Measurements from ENCODE around the gene IRAK4.
"Not testable (repeated sequence)": the region's sequence is repeated elsewhere in the genome, so short reads cannot be mapped to it uniquely, and the experiment has no call there.

IRAK4 gene

DNA sequence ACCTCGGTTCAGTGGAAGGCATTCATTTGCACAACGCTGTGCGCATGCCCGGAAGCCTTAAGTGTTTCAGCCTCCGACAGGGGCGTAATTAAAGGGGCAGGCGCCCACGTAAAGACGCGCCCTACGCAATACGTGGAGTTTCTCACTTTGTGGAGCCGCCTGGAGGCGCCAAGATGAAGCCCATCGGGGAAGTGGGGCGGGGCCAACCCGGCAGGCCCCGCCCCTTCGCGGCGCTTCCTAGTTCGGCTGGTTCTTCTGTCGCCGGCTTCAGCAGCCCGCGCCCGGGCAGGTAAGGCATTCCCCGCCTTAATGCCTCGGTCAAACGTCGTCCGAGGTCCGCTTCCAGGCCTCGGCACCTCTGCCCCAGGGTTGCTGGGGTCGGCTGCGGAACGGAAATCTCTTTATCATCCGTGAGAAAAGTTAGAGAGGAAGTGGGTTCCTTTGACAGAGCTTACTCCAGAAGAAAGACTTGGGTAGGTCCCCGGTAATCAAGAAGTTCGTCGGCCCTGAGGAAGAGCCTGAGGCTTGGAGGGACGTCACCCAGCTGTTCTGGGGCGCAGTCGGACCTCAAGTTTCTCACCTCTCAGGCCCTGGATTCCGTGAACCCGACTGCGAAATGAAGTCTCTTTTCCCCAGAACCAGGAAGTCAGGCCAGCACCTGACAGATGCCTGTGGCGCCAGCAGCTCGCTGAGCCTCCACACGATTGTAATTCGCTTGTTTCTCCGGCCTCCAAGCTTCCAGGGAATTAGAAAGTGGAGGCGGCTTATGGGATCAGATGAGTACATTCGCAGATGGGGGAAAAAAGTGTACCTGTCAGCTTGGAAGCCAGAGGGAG is at the start of gene IRAK4, which contains the start of gene PUS7L:
TSS of gene IRAK4 (plus strand) at position 224 of the 836 bp plus-strand sequence. CDS start 9,161 bp downstream, outside the sequence.
TSS of gene PUS7L (minus strand) at position 63 of the 836 bp plus-strand sequence. CDS start 3,545 bp downstream, outside the sequence.
- DNase-seq, result peak; percentile 96 to 97

DNA sequence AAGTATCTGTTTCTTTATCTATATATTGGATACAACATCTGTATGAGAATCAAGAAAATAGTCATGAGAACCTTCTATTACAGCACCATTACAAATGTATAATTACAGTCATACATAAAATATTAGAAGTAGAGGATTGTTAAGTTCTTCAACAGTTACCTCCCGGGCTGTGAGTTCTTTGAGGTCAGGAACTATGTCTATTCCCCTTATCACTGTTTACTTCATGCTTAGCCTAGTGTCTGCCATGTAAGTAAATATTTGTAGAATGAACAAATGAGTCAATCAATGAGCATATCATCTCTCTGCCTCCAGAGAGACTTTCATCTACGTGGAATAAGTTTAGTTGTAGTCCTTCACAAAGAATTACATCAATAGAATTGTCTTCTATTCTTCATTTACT is 47.4 kb upstream of the IRAK4 start:
- no peak for DNase-seq

DNA sequence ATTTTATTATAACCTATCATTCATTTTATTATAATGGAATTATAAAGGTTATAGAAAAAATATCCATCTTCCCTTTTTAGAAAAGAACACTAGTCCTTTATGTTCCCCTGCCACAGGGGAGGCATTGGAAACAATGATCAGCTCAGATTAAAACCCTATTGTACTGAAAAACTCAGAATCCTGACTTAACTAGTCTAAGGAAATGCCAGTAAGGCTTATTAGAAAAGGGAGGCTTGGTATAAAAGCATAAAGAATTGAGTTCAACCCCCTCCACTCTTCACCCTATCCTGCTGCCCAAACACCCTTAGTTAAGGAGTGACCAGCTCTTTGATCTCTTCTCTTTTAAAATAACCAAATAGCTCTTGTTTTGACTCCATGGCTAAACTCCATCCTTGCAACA is 36.1 kb upstream of the IRAK4 start:
- DNase-seq, result no peak

DNA sequence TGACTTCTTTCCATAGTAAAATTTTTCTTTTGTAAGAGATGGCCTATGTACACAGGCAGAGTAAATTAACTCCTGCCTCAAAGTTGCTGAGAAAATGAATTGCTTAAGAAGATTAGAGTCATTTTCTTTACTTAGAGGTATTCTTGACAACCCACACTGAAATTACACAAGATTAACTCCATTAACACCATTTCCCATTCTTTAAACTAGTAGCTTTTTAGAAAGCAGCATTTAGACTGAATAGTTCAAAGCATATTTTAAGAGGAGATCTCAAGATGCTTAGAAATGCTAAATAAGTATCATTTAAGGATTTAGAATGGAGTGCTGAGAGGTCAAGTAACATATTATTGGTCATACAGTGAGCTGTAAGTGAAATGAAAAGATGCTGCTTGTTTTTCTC is 35.6 kb upstream of the IRAK4 start:
- no peak for DNase-seq

DNA sequence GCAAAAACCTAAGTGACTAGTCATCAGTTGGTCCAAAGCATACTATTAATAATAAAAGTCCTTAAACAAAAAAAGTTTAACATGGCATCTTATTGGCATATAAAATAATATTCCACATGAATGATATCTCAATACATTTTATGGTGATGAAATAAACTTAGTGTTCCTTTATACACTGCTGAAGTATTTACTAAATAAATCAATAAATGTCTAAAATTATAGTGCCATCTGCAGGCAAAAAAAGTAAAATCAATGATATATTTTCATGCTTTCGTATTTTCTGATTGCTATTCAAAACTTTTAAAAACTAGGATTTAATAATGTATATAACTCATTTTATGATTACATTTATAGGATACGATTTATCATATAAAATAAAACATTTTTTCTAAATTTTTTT is 30.6 kb upstream of the IRAK4 start:
- no peak for DNase-seq

DNA sequence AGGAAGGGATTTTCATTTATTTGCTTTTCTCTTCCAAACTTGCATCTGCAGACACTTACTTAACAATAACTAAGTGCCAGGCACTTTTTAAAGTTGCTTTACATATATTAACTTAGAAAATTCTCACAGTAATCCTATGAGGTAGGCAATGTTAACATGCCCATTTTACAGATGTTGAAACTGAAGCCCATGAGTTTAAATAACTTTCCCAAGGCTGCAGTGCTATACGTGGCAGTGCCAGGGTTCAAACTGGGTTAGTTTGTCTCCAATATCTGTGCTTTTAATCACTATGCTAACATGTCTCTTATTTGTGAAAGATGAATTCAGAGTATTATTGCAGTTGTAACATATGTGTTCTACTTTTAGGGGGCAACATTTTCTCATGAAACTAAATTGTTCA is 30.1 kb upstream of the IRAK4 start:
- DNase-seq, result no peak

DNA sequence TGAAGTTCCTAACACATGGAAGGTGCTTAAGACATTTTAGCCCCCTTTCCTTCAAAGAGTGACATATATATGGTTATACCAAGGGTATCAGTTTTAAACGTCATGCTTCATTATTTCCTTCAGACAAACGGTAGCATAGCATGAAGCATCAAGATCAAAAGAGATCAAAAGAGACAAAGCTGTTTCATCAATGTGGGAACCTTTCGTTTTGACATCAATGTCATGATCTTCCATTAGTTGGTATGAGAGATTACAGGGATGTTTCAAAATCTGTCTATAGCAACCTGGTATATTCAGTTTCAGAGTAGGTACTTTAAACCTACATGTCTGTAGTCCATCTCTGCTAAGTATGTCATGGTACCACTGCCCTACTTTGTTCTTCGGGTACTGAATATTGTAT is 28.5 kb upstream of the IRAK4 start:
- DNase-seq, result no peak

DNA sequence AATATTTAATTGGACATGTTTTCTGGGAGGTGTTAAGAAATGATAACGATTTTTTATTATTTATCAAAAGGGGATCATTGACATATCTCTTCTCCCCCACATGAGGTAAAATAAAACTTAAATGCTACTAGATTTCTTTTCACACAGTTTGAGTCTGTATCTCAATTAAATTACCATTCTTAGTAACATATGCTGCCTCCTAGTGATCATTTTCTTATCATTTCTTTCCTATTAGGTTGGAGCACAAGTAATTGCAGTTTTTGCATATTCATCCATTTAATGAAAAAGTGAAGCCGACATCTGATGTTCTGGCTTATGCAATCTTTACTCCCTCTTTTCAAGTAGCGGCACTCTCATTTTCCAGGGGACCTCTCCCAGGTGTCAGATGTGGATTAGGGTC is 25.1 kb upstream of the IRAK4 start:
- DNase-seq, result no peak

DNA sequence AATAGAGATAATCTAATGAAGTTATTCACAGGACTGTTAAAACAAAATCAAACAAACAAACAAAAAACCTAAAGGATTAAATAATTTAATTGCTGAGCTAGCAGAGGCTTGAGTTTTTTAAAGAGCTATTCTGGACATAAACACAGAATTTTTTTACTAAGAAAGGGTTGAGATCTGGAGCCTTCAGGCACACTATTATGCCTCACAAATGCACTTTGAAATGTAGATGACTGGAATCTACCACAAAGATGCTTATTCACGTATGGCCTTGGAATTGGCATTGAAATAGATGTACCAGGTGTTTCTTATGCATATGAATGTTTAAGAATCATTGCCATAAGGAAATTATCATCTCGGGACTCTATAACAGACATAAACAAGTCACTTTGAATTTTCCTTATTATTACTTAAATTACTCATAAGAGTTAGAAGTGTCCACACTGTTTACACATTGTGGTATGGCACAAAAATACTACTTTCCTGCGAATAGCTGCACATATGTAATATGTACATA is 21.8 kb upstream of the IRAK4 start:
- no peak for DNase-seq

DNA sequence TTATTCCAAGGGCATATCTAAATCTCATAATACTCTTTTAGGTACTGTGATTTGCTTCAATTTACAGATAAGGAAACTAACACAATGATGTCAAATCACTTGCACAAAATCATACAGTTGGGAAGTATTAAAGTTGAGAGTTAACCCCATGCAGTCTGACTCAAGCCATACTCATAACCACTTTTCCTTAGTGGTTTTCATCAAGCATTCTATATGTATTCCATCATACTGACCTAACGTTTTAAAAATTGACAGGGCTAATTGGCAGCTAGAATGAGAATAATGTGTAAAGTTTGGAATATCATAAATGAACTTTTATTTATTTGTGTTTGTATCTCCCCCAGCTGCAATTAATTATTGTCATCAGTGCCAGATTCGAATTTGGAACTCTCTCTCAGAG is 21.1 kb upstream of the IRAK4 start:
- no peak for DNase-seq

DNA sequence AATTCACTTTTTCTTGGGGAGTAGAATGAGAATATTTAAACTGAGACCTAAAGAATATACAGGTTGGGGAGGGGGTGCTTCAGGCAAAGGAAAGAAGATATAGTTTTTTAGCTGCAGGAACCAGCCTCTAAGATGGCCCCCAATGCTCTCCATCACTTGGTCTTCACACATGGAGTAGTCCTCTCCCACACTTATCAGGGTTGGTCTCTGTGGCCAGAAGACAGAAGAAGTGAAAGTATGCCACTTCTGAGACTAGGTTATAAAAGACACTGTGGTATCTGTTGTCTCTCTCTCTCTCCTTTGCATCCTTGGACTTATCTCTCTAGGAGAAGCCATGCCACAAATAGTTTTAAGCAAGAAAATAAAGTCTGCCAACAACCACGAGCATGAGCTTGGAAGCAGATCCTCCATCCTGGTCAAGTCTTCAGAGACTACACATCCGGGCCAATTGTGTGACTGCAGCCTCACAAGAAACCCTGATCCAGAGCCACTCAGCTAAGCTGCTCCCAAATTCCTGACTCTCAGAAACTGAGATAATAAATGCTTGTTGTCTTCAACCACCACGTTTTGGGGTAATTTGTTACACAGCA is 18.1 kb upstream of the IRAK4 start:
- DNase-seq, result no peak

DNA sequence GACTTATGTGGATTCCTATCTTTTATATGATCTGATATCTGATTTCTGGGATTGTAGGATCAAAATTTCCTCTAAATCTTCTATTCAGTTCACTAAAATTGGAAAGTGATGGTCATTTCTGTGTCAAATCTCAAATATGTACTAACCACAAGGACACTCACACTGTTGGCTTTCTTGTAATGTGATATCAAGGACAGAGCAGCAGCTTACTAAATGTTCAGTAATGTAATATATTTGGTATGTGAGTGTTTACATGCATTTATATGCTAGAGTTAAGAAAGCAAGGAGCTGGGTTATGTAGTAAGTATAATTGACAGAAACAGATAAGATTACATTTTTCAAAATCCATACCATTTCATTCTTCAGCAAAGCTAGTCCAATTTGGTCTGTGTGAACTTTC is 16.6 kb upstream of the IRAK4 start:
- DNase-seq, result no peak

DNA sequence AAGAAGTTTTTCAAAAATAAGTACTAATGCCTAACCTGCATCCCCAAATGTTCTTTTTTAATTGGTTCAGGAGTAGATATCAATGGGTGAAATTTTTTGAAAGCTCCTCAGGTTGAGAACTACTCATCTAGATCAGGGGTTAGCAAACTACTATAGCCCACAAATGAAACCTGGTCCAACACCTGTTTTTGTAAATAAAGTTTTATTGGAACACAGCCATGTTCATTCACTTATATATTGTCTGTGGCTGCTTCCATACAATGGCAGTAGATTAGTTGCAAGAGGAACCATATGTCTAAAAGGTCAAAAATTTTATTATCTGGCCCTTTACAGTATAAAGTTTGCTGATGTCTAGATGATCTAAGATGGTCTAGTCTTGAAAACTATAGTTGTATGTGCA is 13.9 kb upstream of the IRAK4 start:
- no peak for DNase-seq

DNA sequence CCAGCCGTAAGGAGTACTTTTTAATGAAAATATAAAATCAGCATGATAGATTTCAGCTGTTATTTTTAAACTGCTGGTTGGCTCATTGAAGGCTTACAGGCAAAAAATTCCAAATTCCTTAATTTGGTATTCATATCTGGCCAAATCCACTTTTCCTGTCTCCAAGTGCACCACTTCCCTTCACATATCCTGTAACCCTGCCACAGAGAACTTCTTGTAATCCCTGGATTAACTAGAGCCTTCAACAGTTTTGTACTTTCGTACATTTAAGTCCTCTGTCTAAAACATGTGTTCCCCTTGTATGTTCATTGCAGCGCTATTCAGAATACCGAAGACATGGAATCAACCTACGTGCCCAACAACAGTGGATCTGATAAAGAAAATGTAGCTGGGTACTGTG is 9.7 kb upstream of the IRAK4 start:
- DNase-seq, result no peak

DNA sequence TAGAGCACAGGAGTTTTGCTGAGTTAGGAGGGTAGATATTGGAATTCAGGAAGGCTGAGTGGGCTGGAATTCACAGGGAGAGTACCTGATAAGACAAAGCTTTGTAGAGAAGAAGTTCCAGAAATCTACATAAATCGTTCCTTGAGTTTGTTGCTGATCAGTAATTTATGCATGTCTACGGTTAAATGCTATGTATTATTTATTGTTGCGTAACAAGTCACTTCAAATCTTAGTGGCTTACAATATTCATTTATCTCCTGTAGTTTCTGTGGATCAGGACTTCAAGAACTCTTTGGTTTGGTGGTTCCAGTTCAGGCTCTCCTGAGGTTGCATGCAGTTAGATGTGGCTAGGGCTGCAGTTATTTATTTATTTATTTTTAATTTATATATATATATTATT is 7.9 kb upstream of the IRAK4 start:
- no peak for DNase-seq

DNA sequence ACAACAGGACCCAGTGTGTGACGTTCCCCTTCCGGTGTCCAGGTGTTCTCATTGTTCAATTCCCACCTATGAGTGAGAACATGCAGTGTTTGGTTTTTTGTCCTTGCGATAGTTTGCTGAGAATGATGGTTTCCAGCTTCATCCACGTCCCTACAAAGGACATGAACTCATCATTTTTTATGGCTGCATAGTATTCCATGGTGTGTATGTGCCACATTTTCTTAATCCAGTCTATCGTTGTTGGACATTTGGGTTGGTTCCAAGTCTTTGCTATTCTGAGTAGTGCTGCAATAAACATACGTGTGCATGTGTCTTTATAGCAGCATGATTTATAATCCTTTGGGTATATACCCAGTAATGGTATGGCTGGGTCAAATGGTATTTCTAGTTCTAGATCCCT is 7.4 kb upstream of the IRAK4 start:
- not testable (repeated sequence) for DNase-seq

DNA sequence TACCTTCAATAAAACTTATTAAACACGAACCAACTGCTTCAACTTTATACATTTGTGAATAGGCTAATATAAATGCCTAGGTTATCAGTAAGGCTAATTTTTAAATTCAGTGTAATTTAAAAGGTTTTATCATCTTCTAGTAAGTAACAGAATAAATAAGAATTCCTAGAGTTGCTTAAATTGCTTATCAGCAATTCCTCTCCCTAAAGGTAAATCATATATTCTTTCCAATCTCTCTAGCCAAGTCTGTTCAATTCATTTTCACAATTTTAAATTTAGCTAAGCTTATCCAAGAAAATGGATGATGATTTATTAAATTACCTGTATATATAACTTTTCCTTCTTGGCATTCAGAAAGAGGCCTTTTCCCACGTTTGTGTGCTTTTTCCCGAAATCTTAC is 4.7 kb upstream of the IRAK4 start:
- no peak for DNase-seq

DNA sequence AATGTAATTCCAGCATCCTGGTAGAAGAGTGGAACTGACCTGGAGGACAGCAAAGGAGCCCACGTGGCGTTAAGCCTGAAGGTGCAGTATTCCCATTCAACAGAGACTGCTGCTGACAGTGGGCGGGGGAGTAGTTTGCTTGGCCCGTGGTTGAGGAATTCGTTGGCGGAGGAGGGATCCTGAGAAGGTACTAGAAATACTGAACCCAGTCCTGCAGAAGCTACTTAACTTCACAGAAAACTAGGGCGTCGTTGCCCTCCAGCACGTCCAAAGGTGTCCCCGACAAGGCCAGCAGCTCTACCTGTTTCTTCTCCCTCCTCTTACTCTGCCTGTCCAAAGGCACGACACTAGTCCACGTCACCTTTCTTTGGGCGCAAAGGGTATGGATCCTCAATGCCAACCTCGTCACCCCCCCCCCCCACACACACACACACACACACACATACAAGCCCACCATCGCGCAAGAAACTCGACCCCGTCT is 464 bp upstream of the IRAK4 start:
- DNase-seq, result peak in 1 of 2 experiments; percentile 57

DNA sequence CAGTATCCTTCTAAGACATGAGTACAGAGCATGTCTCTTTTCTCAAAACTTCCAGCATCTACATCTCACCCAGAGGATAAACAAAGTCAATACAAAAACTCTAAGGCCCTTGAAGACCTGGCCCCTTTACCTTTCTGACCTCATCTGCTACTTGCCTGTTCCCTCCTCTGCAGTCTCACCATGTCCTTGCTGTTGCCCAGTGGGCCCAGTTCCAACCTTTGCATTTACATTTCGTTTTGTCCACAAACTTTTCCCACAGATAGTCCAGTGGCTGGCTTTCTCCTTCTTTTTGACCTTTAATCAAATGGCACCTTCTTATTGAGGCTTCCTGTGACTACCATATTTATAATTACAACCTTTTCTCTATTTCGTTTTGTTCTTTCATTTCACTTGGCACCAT is 1.6 kb downstream of the IRAK4 start:
- no peak for DNase-seq

DNA sequence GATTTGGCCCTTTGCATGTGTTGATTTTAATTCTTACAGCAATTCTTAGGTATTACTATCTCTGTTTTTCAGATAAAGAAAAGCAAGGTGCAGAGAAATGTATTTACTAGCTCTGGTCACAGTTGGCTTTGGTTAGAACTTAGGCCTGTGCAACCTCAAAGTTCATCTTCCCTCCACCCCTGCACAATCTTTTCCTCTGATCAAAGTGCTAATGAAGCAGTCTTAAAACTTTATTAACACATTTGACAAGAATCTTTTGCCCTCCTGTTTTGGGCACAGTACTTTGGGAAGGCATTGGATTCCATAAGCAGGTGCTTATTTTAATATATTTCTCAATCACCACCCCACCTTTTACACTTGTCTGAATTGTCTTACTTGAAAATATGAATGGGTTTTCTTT is 2.7 kb downstream of the IRAK4 start:
- DNase-seq, result no peak

DNA sequence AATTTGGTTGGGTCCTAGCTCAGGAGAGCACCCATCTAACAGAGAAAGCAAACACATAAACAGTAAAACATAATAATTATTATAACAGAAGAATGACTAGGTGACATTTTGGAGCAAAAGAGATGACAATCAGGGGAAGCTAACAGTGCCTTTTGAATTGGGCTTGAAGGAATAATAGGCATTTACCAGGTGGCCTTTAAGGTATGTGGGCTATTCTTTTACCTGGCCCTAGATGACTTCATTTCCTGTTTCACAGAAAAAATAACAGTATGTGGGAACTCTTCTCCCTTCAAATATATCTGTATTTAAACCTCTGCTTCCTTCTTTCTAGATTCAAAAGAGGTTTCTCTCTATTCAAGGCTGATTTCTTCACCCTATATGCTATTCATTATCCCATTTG is 3.8 kb downstream of the IRAK4 start:
- no peak for DNase-seq

DNA sequence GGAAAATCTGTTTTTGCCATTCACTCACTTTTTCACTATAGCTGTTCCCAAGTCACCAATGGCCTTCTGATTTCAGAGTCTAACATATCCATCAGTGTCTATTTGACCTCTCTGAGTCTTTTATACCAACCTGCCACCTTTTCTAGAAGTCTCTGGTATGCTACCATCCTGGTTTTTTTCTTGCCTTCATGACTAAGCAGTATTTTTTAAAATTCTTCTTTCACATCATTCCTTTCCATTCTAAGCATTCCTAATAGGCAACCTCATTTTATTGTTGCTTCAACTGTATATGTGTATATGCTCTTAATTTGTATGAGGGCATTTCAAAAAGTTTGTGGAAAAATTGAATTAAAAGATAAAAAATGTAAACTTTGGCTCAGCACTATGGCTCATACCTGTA is 5.0 kb downstream of the IRAK4 start:
- DNase-seq, result no peak

DNA sequence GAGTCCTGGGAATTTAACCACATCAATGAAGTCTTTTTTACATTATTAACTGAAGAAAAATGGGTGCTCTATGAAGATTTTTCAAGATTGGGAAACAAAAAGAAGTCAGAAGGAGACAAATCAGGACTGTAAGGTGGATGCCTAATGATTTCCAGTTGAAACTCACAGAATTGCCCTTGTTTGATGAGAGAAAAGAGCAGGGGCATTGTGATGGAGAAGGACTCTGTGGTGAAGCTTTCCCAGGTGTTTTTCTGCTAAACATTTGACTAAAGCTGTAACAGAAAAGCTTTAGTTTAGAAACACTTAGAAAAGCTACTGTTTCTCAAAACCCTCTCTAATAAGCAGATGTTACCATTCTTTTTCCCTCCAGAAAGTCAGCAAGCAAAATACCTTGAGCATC is 5.8 kb downstream of the IRAK4 start:
- DNase-seq, result no peak

DNA sequence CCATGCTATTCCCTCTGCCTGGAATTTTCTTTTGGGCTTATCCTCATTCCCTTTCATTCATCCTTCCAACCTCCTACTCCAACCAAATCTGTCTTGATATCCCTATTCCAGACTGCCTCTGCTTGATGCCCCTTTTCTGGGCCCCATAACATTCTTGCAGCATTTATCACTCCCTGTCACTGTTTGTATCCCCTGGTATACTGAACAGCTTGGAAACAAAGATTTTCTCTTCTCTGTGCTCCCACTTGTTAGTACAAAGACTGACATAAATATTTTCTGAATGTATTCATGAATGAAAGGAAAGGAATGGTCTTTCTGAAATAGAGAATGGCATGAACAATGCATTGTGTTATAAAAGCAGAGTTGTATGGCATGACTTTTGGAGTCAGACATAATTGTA is 7.5 kb downstream of the IRAK4 start:
- DNase-seq, result no peak
